Mucosa of stomach (tissue), 1 donor: ENCODE results near the gene ZMYND11.

Source experiments
- H3K27me3 ChIP-seq: one replicate; pipeline ENCODE4 v1.7.0; 2013; ENCODE audit warnings: mild to moderate bottlenecking, low read length; ENCODE audit not compliant: control insufficient read depth, insufficient read depth
- H3K36me3 ChIP-seq: one replicate; pipeline ENCODE4 v1.7.0; 2013; ENCODE audit warnings: low read length; ENCODE audit not compliant: control insufficient read depth, insufficient read depth
- H3K4me1 ChIP-seq: one replicate; pipeline ENCODE4 v1.7.0; 2013; ENCODE audit warnings: mild to moderate bottlenecking, low read length; ENCODE audit not compliant: control insufficient read depth, insufficient read depth
- H3K4me3 ChIP-seq: one replicate; pipeline ENCODE4 v1.7.0; 2013; ENCODE audit warnings: low read length
- H3K9ac ChIP-seq: one replicate; pipeline ENCODE4 v1.7.0; 2013; ENCODE audit warnings: mild to moderate bottlenecking, low read length, moderate library complexity
- H3K9me3 ChIP-seq: one replicate; pipeline ENCODE4 v1.7.0; 2013; ENCODE audit warnings: mild to moderate bottlenecking, low read length, moderate library complexity; ENCODE audit not compliant: control insufficient read depth
- donor health status: Pancreatic carcinoma.

The ZMYND11 gene

DNA sequence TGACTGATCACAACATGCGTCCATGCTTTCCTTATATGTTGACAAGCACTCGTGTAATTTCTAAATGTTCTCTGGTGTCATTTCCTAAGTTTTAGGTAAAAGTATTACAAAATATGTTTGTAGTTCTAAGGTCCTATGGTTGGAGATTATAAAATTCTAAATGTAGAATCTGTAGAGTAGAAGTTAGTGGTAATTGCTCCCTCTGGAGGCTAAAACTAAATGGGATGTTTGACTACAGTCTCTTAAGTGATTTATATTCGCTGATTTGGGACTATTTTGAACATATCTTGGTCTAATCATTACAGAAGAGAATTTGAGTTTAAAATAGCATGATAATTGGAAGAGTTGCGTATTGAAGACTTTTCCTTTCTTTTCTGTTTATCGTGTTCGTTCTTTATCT, 74.1 kb downstream of the ZMYND11 start:
- H3K27me3 ChIP-seq: no peaks in the 10 kb centered on the region
- no peaks in the 10 kb centered on the region for H3K9me3 ChIP-seq
- H3K4me3 ChIP-seq: no peak overlapping the region
- H3K9ac ChIP-seq: no peak overlapping the region
- peaks cover 3% of the 10 kb centered on the region for H3K4me1 ChIP-seq
- H3K36me3 ChIP-seq: no peaks in the 10 kb centered on the region

DNA sequence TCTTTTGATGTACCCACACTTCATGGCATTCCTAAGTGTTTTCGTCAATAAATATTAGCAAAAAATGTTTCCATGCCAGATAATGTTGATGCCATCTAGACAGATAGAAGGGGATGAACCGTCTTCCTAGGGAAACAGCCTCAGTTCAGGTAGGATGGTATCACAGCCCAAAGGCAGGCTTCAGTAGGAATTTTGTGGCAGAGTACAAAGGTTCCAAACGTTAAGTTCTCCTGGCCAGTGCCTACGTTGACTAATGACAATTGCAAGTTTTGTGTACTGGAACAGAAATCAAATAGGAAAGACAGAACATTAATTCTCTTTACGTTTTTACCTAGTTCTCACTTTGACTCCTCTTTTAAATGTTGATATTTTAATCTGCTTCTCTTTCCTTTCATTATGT, 75.0 kb downstream of the ZMYND11 start:
- no peak overlapping the region for H3K4me3 ChIP-seq
- H3K27me3 ChIP-seq: no peaks in the 10 kb centered on the region
- H3K4me1 ChIP-seq: peaks cover 3% of the 10 kb centered on the region
- H3K9me3 ChIP-seq: no peaks in the 10 kb centered on the region
- H3K36me3 ChIP-seq: no peaks in the 10 kb centered on the region
- H3K9ac ChIP-seq: no peak overlapping the region

DNA sequence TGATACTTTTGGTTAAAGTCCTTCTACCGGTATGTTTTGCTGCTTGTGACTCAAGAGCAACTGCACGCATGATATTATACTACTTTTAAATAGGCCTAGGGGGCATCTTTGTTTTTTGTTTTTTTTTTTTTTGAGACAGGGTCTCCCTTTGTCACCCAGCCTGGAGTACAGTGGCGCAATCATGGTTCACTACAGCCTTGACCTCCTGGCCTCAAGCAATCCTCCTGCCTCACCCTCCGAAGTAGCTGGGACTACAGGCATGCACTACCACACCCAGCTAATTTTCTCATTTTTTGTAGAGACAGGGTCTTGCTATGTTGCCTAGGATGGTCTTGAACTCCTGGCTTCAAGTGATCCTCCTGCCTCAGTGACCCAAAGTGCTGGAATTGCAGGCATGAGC, 80.2 kb downstream of the ZMYND11 start:
- no peaks in the 10 kb centered on the region for H3K9me3 ChIP-seq
- H3K4me1 ChIP-seq: peaks cover 13% of the 10 kb centered on the region
- no peak overlapping the region for H3K9ac ChIP-seq
- H3K4me3 ChIP-seq: no peak overlapping the region
- H3K27me3 ChIP-seq: no peaks in the 10 kb centered on the region
- no peaks in the 10 kb centered on the region for H3K36me3 ChIP-seq

DNA sequence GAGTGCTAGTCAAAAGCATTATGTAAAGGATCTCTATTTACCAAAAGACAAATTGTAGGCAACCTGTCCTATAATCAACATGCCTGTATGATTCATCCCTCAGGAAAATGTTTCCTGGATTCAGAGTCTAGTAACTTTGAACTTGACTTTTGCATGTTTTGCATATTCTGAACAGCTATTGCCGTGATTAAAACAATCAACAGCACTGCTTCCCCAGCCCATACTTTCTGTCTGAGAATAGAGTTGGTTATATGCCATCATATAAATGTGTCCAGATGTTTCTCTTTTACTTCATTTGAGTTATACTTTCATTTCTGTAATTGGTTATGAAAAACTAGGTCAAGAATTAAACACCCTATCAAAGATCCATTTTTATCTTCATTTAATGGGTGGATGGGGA, 83.5 kb downstream of the ZMYND11 start:
- H3K27me3 ChIP-seq: no peaks in the 10 kb centered on the region
- peaks cover 13% of the 10 kb centered on the region for H3K4me1 ChIP-seq
- H3K36me3 ChIP-seq: no peaks in the 10 kb centered on the region
- H3K4me3 ChIP-seq: no peak overlapping the region
- no peak overlapping the region for H3K9ac ChIP-seq
- no peaks in the 10 kb centered on the region for H3K9me3 ChIP-seq

DNA sequence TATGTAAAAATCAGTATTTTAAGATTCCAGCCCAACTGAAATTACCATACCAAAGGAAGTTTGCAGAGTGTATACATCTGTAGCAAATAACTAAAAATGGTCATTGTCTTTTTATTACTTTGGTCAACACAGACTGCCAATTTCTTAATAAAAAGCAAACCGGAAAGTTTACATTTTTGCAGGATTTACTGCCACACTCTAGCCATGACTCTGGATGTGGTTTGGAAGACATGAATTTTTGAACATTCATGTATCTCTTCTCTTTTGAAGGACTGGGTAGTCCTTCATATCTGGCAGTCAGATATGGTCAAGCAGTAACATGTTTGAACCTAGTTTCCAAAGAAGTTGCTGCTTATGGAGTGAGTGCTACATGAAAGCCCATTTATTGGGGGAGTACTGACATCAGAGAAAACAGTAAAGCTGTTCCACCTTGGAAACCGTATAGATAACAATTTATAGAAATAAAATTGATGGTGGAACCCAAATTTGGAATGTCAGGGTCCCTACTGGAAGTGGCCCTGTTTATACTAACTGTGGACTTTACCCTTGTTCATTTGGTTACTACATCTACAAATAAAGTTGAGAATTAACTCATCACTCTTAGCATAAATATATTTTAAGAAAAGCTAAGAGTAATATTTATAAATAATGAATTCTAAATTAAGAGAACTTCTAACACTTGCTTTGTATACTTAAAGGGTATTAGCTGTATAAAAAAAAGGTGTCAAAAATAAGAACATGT, 84.6 kb downstream of the ZMYND11 start:
- H3K36me3 ChIP-seq: no peaks in the 10 kb centered on the region
- no peaks in the 10 kb centered on the region for H3K9me3 ChIP-seq
- H3K4me3 ChIP-seq: no peak overlapping the region
- H3K4me1 ChIP-seq: peaks cover 10% of the 10 kb centered on the region
- no peak overlapping the region for H3K9ac ChIP-seq
- no peaks in the 10 kb centered on the region for H3K27me3 ChIP-seq

DNA sequence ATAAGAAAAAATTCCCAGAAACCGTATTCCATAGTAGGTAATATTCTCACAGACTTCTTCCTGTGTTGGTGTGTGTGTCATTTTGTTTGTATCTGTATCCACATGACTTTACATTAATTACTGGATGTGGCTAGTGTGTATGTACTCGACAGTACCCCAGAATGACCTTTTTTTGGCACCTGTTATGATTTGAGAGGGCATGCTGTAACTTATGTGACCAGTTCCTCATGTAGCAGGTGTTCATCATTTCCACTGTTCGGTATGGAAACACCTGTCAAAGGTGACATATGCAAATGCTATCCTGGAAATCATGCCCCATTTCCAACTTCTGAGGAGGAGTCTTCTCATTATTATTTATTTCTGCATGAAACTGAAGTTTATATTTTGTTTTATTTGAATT, 89.3 kb downstream of the ZMYND11 start:
- H3K27me3 ChIP-seq: no peaks in the 10 kb centered on the region
- H3K4me1 ChIP-seq: no peaks in the 10 kb centered on the region
- no peak overlapping the region for H3K4me3 ChIP-seq
- H3K9me3 ChIP-seq: no peaks in the 10 kb centered on the region
- no peak overlapping the region for H3K9ac ChIP-seq
- no peaks in the 10 kb centered on the region for H3K36me3 ChIP-seq

DNA sequence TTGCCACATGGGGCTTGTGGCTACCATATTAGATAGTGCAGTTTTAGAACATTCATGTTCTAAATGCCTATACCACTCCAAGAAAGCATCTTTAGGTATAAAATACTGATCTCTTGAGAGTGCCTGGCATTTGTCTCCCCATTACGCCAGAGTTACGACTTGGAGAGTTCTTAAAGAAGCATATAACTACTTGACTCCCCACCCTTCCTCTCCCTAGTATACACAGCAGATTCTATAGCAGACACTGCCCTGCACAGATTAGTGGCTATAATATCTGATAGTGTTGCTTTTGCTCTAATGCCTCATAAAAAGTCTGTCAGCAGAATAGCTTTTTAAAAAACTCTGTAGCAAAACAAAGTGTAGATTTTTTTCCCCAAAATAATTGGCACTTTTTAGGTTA, 90.8 kb downstream of the ZMYND11 start:
- Histone ChIP-seq H3K4me3 (no peak overlapping the region), H3K36me3 (no peaks in the 10 kb centered on the region), H3K9ac (no peak overlapping the region), H3K9me3 (no peaks in the 10 kb centered on the region), H3K4me1 (no peaks in the 10 kb centered on the region), H3K27me3 (no peaks in the 10 kb centered on the region)

DNA sequence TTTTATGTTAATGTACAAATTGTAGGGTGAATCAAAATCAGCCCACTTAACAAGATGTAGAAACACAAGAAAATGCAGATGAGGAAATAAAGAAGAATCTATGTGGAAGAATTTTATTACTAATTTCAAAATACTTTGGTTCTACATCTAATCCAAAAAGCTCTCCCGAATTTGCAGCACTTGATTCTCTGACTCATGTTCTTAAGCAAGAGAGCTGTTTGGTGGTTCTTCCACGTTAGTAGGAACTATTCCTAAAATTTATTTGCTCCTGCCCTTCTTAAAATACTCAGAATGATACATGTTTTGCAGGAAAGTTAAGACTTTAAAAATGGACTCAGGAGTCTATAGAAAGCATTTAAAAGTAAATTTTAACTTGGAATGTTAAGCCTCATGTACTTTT, 91.8 kb downstream of the ZMYND11 start:
- no peaks in the 10 kb centered on the region for H3K4me1 ChIP-seq
- H3K9ac ChIP-seq: no peak overlapping the region
- H3K9me3 ChIP-seq: no peaks in the 10 kb centered on the region
- no peak overlapping the region for H3K4me3 ChIP-seq
- H3K27me3 ChIP-seq: no peaks in the 10 kb centered on the region
- no peaks in the 10 kb centered on the region for H3K36me3 ChIP-seq

DNA sequence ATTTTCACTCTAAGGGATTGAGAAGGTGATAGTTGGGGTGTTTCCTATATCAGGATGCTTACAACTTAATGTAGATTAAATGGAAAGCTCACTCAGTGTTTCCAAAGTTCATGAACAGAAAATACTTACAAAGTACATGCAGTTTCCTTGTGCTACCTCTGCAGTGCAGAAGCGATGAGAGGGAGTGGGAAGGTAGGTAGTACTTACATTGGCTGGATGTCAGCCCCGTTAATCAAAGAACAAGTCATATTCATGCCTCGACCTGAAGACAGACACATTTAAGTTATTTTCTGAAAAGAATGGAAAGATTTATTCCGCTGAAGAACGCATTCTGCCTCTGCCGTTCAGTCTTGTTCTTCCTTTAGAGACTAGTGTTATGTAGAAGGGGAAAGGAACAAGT, 93.1 kb downstream of the ZMYND11 start:
- Histone ChIP-seq H3K9ac (no peak overlapping the region), H3K4me3 (no peak overlapping the region)

DNA sequence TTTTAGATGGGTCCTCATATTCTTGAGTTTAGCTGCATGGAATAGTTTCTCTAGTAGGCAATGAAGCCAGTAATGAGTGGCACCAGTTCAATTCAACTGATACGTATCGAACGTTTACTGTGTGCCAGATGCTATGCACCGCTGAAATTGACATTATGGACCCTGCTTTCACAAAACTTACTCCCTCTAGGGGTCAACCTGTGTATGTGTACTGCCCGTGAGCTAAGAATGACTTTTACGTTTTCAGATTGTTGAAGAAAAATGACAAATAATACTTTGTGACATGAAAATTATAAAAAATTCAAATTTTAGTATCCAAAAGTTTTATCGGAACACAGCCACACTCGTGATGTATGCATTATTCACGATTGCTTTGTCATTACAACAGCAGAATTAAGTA, 95.5 kb downstream of the ZMYND11 start:
- Histone ChIP-seq H3K4me1 (no peaks in the 10 kb centered on the region), H3K27me3 (no peaks in the 10 kb centered on the region), H3K36me3 (no peaks in the 10 kb centered on the region), H3K9ac (no peak overlapping the region), H3K4me3 (no peak overlapping the region), H3K9me3 (no peaks in the 10 kb centered on the region)

More for the DNA sequence above, 93.1 kb downstream of the ZMYND11 start:
- Histone ChIP-seq H3K36me3 (no peaks in the 10 kb centered on the region), H3K9me3 (no peaks in the 10 kb centered on the region), H3K27me3 (no peaks in the 10 kb centered on the region), H3K4me1 (no peaks in the 10 kb centered on the region)

DNA sequence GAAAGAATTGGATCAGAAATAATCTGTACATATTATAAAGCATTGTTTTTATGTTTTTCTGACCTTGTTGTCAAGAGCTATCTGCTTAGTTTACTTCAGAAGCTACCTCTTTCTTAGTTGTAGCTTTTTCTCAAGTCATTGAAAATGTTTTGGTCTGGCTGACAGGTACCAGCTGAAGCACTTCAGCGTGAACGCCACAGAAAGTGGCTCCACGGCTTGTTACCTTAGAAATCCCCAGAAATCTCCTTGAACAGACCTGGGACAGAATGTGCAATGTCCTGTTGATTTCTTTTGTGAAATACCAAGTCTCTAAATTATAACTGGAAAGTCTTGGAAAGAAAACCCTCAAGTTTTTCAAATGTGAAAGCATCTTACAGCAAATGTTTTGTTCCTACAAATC, 96.8 kb downstream of the ZMYND11 start:
- no peak overlapping the region for H3K9ac ChIP-seq
- no peaks in the 10 kb centered on the region for H3K27me3 ChIP-seq
- H3K4me3 ChIP-seq: no peak overlapping the region
- no peaks in the 10 kb centered on the region for H3K36me3 ChIP-seq
- H3K9me3 ChIP-seq: no peaks in the 10 kb centered on the region
- no peaks in the 10 kb centered on the region for H3K4me1 ChIP-seq

DNA sequence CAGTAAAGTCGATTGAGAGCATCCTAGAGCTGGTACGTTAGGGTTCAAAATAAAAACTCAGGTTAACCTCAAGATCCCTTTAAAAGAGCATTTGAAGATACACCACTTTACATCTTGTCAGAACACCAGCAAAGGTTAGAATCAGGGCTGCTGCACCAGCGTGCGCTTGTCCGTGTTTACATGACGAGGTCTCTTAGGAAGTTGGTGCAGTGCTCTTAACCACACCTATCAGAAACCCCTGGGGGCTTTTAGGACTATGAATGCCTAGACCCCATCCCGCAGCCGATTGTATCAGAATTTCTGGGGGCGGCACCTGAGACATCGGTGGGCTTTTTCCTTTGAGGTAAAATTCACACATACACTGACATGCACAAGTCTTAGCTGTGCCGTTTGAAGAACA, 97.6 kb downstream of the ZMYND11 start:
- Histone ChIP-seq H3K9ac (no peak overlapping the region), H3K4me1 (no peaks in the 10 kb centered on the region), H3K36me3 (no peaks in the 10 kb centered on the region), H3K9me3 (no peaks in the 10 kb centered on the region), H3K4me3 (no peak overlapping the region), H3K27me3 (no peaks in the 10 kb centered on the region)
